GM12891 (cell line): ENCODE data around the gene UGT1A8.
A peak's percentile ranks its signal among the peaks of the same experiment; 100 is the strongest.

Experiments
- DNase-seq: peaks from one replicate; pipeline ENCODE4 v3.0.0; 2011; ENCODE audit warnings: low spot score; ENCODE audit not compliant: insufficient read length
- FAIRE-seq: peaks from 2 replicates; lab custom pipeline; 2011; peaks lifted over from hg19 to GRCh38; lab: Jason Lieb, UNC
- PAX5 ChIP-seq: IDR thresholded peaks from 2 replicates; pipeline ENCODE4 v1.6.1; 2011; ENCODE audit warnings: low read length, moderate library complexity, mild to moderate bottlenecking; ENCODE audit not compliant: insufficient read depth, severe bottlenecking
- POLR2A ChIP-seq: IDR thresholded peaks from 2 replicates; pipeline ENCODE4 v1.6.1; 2011; ENCODE audit warnings: low read depth, low read length, control low read depth
- POLR2AphosphoS5 ChIP-seq: IDR thresholded peaks from 2 replicates; pipeline ENCODE4 v1.6.1; 2011; ENCODE audit warnings: low read depth, low read length, control low read depth
- POU2F2 ChIP-seq: IDR thresholded peaks from 2 replicates; pipeline ENCODE4 v1.6.1; 2011; ENCODE audit warnings: low read depth, mild to moderate bottlenecking, control low read depth, low read length, moderate library complexity
- SPI1 ChIP-seq: IDR thresholded peaks from 2 replicates; pipeline ENCODE4 v1.6.1; 2011; ENCODE audit warnings: low read depth, low read length, control low read depth
- TAF1 ChIP-seq: IDR thresholded peaks from 2 replicates; pipeline ENCODE4 v1.6.1; 2011; ENCODE audit warnings: low read depth, low read length, control low read depth

Gene UGT1A8

DNA sequence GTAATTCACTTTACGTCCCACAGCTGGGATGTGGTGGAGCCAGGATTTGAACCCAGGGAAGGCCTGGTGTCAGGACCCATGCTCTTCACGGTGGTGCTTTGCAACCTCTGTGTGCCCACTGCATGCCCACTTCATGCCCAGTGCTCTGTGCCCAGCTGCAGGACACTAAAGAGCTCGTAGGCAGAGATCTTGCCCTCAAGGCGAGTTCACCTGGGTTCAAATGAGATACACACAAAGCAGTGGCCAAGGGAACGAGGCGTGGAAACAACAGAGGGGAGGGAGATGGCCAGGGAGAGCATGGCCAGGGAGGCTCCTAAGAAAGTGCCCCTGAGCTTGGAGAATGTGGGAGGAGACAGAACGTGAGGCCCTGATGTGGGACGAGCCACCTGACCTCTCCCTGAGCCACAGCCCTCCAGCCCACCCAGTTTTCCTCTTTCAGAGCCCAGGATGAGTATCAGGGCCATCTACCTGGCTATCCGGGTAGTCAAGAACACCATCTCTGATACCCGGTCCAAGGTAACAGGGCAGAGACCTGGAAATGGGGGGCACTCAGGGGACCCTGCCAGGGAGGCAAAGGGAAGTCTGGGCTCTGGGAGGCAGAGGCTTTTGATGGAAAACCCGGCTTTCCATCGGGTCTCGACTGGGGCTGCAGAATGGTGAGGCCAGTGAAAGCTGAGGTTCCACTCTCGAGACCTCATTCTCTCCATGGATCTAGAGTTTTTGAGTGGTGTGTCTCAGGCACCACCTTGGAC, 181.1 kb downstream of the UGT1A8 start:
- TF ChIP-seq POLR2A = no peak
- no peak for TF ChIP-seq SPI1
- TF ChIP-seq PAX5 = no peak
- no peak for TF ChIP-seq POLR2AphosphoS5
- no peak for TF ChIP-seq POU2F2
- TF ChIP-seq TAF1 = no peak
- FAIRE-seq = no peak
- DNase-seq = no peak

DNA sequence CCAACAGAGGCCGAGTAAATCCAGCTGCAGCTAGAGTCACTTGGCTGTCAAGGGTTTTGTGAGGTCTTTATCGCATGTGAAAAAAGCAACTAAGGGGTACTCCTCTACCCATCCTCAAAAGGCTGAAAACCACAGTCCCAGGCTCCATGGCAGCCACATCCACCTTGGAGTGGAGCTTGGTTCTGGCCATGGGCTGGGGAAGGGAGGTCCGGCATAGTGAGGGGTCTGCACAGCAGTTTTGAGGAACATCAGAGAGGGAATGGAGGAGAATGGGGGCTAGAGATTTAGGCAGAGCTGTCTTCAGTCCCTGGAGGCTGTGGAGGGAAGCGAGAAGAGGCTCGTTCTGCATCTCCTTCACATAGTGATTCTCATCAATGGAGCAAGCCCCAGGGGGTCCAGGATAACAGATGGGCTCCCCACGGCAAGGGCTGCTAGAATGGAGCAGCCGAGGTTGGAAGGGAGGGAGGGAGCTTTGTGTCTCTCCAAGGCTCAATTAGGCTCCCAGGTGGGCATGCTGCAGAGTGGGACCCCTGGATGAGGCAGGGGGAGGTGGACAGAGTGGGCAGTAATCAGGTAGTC, 181.7 kb downstream of the UGT1A8 start:
- FAIRE-seq (no peak), DNase-seq (no peak)
- TF ChIP-seq SPI1 (no peak), TAF1 (no peak), POLR2AphosphoS5 (no peak), POU2F2 (no peak), PAX5 (no peak), POLR2A (no peak)

DNA sequence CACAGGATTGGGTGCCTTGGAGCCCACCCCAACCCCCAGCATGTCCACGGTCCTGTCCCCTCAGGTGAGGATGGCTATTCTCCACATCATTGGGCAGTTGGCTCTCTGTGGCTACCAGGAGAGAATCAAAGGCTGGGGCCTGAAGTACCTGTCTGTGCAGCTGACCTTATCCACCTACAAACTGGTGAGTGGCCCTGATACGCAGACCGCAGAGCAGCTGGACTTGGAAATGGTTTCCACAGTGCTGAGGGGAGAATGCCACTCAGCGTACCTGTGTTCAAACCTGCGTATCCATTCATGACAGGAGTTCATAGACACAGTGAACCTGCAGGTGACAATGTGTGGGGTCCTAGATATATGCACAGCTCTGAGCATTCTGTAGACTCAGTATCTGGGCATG, 182.3 kb downstream of the UGT1A8 start:
- TF ChIP-seq PAX5 = no peak
- no peak for TF ChIP-seq TAF1
- TF ChIP-seq SPI1 = no peak
- no peak for FAIRE-seq

DNA sequence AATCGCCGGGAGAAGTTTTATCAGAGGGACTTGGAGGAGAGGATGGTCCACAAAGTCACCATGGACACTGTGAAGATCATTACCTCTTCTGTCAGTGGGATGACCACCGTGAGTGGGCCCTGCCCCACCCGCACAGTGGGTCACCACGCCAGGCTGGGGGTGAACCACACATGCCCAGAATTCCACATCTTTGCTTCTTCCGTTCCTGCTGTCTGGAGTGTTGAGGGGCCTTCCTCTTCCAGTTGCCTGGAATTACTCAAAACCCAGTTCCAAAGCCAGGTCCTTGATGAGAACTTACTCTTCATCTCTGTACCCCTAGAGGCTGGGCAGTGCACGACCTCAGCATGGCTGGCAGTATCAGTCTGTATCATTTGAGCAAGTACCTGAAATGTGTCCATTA, 182.8 kb downstream of the UGT1A8 start:
- FAIRE-seq = no peak
- no peak for DNase-seq

More for the DNA sequence above, 182.3 kb downstream of the UGT1A8 start:
- DNase-seq = no peak

DNA sequence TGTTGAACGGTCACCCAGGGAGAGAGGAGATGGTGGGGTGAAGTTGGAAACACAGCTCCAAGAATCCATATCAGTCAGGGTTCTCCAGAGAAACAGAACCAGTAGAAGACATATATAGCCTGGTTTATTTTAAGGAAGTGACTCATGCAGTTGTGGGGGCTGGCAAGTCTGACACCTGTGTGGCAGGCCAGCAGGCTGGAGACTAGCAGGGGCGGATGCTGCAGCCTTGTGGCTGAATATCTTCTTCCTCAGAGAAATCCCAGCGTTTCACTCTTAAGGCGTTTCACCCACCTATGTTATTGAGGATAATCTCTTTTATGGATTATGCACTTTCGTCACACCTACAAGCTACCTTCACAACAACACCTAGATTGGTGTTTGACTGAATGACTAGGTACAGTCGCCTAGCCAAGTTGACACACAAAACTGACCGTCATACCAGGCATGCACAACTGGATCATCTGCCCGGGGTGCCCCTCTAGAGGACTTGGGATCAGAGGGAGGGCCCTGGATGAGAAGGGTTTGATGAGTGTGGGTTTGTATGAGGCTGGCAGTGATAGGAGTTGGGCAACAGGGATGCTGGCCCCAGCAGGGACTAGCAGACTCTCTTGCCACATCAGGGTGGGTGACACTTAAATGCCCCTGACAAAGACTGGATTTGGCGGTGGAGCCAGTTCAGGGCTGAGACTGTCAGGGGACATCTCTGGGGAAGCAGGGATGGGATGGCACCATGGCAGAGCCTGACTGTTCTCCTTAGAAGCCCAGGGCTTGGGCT, 184.1 kb downstream of the UGT1A8 start:
- FAIRE-seq (peak; percentile 23), DNase-seq (no peak)
- TF ChIP-seq SPI1 (peak; percentile 71), POLR2A (no peak)

More for the DNA sequence above, 182.8 kb downstream of the UGT1A8 start:
- TF ChIP-seq PAX5 (no peak), POLR2A (no peak), POU2F2 (no peak), POLR2AphosphoS5 (no peak), TAF1 (no peak), SPI1 (no peak)

DNA sequence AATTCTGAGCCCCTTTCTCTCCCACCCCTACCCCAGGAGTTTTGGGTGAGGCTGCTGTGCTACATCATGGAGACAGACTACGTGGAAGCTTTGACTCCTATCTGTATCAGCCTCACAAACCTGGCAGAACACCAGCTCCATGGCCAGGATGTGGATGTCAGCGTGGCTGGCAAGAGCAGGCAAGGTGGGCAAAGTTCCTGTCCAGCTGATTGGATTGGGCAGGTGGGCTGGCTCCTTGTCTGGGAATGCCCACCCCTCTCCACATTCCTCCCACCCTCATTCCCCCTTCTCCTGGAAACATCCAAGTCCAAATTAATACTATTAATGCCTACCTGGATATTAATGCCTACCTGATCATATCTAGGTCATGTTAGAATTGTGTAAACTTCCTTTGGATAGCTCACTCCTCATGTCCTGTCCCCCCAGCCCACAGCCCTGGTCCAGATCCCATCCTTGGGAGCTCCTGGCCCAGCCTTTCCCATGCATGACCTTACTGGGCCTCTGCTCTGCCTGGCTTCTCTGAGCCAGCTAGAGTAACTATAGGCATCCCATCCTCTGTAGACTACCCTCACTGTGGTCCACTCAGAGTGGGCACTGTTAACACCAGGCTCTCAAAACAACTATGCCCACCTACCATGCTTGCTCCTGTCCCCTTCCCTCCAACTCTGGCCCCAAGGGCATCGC, 184.8 kb downstream of the UGT1A8 start:
- FAIRE-seq (no peak), DNase-seq (no peak)
- TF ChIP-seq SPI1 (no peak), POLR2AphosphoS5 (no peak), POLR2A (no peak), PAX5 (no peak), TAF1 (no peak), POU2F2 (no peak)

DNA sequence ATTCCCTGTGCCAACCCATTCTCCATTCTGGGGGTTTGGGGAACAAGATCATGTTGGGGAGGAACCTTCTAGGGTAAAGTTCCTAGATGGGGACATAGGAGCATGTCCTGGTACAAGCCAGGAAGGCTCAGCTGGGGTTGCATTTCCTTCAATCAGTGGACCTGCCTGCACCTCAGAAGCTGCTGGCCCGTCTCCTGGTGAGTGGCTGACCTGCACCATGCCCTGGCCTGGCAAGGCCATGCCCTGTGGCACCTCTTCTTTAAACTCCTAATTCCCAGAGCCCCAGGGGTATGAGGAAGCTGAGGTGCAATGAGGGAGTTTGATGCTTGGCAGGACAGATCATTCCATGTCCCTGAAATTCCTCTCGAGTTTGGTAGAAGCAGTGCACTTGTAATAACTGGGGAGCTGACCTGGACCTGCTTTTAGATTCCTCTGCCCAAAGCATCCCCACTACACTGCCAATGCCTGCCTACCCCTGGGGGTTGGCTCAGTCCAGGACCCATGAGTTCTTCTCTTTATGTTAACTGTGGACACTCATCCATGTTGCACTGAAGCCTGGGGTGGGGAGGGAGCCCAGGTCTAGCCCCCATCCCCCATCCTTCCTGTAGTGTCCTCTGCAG, 186.0 kb downstream of the UGT1A8 start:
- FAIRE-seq = no peak
- no peak for TF ChIP-seq POU2F2
- TF ChIP-seq POLR2A = no peak
- no peak for TF ChIP-seq TAF1
- TF ChIP-seq SPI1 = no peak
- no peak for TF ChIP-seq PAX5
- TF ChIP-seq POLR2AphosphoS5 = no peak
- DNase-seq = no peak

DNA sequence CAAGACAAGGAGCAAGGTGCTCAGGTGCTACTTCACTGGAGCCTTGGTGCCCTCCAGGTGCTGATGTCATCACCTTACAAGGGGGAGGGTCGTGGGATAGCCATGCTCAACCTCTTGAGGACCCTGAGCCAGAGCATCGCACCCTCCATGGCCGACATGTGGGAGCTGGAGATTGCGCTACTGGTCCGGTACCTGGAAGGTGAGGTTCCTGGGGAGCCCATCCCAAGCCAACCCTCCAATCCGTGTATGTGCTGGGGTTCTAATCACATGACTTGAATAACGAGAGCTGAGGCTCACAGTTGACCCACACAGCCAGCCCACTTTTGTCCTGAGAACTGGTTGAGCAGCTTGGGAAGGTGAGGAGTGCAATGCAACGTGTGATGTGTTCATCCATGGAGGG, 186.6 kb downstream of the UGT1A8 start:
- DNase-seq (no peak), FAIRE-seq (no peak)
- TF ChIP-seq POU2F2 (no peak), SPI1 (no peak), TAF1 (no peak), POLR2A (no peak), PAX5 (no peak), POLR2AphosphoS5 (no peak)
